HepG2 (cell line): ENCODE measurements around the gene ACTR6. TPM values are rescaled to one million over a fixed set of nuclear protein-coding genes. Genes with fewer than 3 reads are reported as not detected.

Source experiments
- EEA1 ChIP-seq: sonication (generic); formaldehyde crosslinking; IDR thresholded peaks from 2 replicates; pipeline ENCODE4 v1.5.1; 2020; ENCODE audit warnings: mild to moderate bottlenecking, missing genetic modification reagents, borderline replicate concordance
- KDM5A ChIP-seq: fragments of 200-600 bp; sonication (generic); IDR thresholded peaks from 2 replicates; pipeline ENCODE4 v1.7.0; 2018; ENCODE audit warnings: antibody characterized with exemption, mild to moderate bottlenecking, low read length, borderline replicate concordance
- MTA1 ChIP-seq: sonication (generic); formaldehyde crosslinking; IDR thresholded peaks from 2 replicates; pipeline ENCODE4 v1.4.0; 2020; ENCODE audit warnings: missing genetic modification reagents, mild to moderate bottlenecking, borderline replicate concordance
- NFE2L2 ChIP-seq: fragments of 150-350 bp; IDR thresholded peaks from 2 replicates; pipeline ENCODE4 v1.6.1; 2014; ENCODE audit warnings: low read length
- RXRA ChIP-seq: sonication (generic); formaldehyde crosslinking; IDR thresholded peaks from 2 replicates; pipeline ENCODE4 v1.5.1; 2020; ENCODE audit warnings: missing genetic modification reagents
- TEAD2 ChIP-seq: sonication (generic); formaldehyde crosslinking; IDR thresholded peaks from 2 replicates; pipeline ENCODE4 v1.9.0; 2021; ENCODE audit warnings: missing genetic modification reagents
- ZBTB38 ChIP-seq: sonication (generic); formaldehyde crosslinking; IDR thresholded peaks from 2 replicates; pipeline ENCODE4 v1.5.1; 2020; ENCODE audit warnings: mild to moderate bottlenecking, missing genetic modification reagents
- polyA plus RNA-seq, 8 experiments: library from polyadenylated mRNA; depleted of rRNA in 3 of 8; stranded (reverse) in 7 of 8; unstranded in 1 of 8; fragments of >200 nt; fragmentation: Illumina TruSeq in 4 of 8; extraction: Trizol in 4 of 8; gene quantifications; 2 replicates each; pipeline versions ENCODE4 v1.2.1 to v1.2.3, GENCODE V29; 2011 to 2016; ENCODE audit warnings: low read depth in 4 of 8, missing spikeins in 1 of 8, mixed read lengths in 1 of 8; ENCODE audit not compliant: insufficient read depth in 1 of 8
- total RNA-seq, 5 experiments: library from RNA; depleted of rRNA; stranded (reverse); fragments of >200 nt; fragmentation: Illumina TruSeq; extraction: Trizol; gene quantifications; 2 replicates each; pipeline ENCODE4 v1.2.3, GENCODE V29; 2016; ENCODE audit warnings: low read depth in 1 of 5
- TF ChIP-seq, protein P1 (sequence below): sonication (generic); formaldehyde crosslinking; IDR thresholded peaks from 2 replicates; pipeline ENCODE4 v1.4.0; 2020; ENCODE audit warnings: missing genetic modification reagents
- TF ChIP-seq, protein P2 (sequence below): sonication (generic); formaldehyde crosslinking; IDR thresholded peaks from 2 replicates; pipeline ENCODE4 v1.4.0; 2020; ENCODE audit warnings: missing genetic modification reagents
- TF ChIP-seq, protein P3 (sequence below): sonication (generic); formaldehyde crosslinking; IDR thresholded peaks from 2 replicates; pipeline ENCODE4 v1.8.1; 2023; ENCODE audit warnings: missing genetic modification reagents, inconsistent platforms, borderline replicate concordance
- TF ChIP-seq, protein P4 (sequence below): sonication (generic); formaldehyde crosslinking; IDR thresholded peaks from 2 replicates; pipeline ENCODE4 v1.8.0; 2022; ENCODE audit warnings: mild to moderate bottlenecking, missing genetic modification reagents

The ACTR6 gene
- total and polyA plus RNA-seq, 2 of the 13 experiments (the other 11 are each of a cell fraction or from before 2014, with no cell fraction given), result 12.9 to 22.4 TPM

DNA sequence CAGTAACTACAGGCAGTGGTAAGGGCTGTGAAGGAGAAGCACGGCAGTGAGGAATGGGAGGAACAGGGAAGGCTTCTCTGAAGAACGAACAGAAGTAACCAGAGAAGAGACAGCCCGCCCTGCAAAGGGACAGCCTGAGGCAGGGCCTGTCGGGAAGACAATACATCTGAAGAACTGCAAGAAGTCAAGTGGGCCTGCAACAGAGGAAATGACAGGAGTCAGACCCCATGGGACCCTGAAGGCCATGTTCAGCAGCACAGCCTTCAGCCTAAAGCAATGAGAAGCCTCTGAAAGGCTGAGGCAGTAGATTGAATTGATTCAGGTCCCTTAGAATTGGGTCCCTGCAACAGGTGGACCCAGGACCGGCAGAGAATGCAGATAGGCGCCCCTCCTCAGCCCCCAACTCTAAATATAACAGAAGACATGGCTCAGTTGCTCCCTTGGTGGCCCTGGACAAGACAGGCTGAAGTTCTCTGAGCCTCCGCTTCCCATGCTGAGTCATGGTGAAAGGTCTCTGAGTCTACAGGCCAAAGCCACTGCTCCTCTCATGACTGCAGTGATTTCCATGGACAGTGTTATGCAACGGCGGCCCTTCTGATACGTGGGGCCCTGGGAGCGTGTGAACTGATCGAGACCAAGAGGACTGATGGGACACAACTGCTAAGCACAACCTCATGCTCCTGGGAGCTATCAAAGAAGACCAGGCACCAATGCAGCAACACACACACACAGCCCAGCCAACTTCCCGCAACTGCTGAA, 10.8 kb upstream of the ACTR6 start (continued):
- no peak for TF ChIP-seq KDM5A
- TF ChIP-seq, protein P1, sequence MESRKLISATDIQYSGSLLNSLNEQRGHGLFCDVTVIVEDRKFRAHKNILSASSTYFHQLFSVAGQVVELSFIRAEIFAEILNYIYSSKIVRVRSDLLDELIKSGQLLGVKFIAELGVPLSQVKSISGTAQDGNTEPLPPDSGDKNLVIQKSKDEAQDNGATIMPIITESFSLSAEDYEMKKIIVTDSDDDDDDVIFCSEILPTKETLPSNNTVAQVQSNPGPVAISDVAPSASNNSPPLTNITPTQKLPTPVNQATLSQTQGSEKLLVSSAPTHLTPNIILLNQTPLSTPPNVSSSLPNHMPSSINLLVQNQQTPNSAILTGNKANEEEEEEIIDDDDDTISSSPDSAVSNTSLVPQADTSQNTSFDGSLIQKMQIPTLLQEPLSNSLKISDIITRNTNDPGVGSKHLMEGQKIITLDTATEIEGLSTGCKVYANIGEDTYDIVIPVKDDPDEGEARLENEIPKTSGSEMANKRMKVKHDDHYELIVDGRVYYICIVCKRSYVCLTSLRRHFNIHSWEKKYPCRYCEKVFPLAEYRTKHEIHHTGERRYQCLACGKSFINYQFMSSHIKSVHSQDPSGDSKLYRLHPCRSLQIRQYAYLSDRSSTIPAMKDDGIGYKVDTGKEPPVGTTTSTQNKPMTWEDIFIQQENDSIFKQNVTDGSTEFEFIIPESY, result peak; percentile 82
- no peak for TF ChIP-seq MTA1
- no peak for TF ChIP-seq EEA1 (CRISPR knock-in tag)
- TF ChIP-seq, protein P2, sequence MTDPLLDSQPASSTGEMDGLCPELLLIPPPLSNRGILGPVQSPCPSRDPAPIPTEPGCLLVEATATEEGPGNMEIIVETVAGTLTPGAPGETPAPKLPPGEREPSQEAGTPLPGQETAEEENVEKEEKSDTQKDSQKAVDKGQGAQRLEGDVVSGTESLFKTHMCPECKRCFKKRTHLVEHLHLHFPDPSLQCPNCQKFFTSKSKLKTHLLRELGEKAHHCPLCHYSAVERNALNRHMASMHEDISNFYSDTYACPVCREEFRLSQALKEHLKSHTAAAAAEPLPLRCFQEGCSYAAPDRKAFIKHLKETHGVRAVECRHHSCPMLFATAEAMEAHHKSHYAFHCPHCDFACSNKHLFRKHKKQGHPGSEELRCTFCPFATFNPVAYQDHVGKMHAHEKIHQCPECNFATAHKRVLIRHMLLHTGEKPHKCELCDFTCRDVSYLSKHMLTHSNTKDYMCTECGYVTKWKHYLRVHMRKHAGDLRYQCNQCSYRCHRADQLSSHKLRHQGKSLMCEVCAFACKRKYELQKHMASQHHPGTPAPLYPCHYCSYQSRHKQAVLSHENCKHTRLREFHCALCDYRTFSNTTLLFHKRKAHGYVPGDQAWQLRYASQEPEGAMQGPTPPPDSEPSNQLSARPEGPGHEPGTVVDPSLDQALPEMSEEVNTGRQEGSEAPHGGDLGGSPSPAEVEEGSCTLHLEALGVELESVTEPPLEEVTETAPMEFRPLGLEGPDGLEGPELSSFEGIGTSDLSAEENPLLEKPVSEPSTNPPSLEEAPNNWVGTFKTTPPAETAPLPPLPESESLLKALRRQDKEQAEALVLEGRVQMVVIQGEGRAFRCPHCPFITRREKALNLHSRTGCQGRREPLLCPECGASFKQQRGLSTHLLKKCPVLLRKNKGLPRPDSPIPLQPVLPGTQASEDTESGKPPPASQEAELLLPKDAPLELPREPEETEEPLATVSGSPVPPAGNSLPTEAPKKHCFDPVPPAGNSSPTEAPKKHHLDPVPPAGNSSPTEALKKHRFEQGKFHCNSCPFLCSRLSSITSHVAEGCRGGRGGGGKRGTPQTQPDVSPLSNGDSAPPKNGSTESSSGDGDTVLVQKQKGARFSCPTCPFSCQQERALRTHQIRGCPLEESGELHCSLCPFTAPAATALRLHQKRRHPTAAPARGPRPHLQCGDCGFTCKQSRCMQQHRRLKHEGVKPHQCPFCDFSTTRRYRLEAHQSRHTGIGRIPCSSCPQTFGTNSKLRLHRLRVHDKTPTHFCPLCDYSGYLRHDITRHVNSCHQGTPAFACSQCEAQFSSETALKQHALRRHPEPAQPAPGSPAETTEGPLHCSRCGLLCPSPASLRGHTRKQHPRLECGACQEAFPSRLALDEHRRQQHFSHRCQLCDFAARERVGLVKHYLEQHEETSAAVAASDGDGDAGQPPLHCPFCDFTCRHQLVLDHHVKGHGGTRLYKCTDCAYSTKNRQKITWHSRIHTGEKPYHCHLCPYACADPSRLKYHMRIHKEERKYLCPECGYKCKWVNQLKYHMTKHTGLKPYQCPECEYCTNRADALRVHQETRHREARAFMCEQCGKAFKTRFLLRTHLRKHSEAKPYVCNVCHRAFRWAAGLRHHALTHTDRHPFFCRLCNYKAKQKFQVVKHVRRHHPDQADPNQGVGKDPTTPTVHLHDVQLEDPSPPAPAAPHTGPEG (CRISPR knock-in tag), result no peak
- TF ChIP-seq, protein P3, sequence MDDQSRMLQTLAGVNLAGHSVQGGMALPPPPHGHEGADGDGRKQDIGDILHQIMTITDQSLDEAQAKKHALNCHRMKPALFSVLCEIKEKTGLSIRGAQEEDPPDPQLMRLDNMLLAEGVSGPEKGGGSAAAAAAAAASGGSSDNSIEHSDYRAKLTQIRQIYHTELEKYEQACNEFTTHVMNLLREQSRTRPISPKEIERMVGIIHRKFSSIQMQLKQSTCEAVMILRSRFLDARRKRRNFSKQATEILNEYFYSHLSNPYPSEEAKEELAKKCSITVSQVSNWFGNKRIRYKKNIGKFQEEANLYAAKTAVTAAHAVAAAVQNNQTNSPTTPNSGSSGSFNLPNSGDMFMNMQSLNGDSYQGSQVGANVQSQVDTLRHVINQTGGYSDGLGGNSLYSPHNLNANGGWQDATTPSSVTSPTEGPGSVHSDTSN, result no peak
- TF ChIP-seq NFE2L2, result peak; percentile 64
- TF ChIP-seq TEAD2 (CRISPR knock-in tag), result no peak
- peak; percentile 48; the same call in 1 of the 2 replicates for TF ChIP-seq ZBTB38 (CRISPR knock-in tag)
- 0 out of 2 replicates have a peak, but pooled peaks have one; percentile 21 for TF ChIP-seq RXRA
- TF ChIP-seq, protein P4, sequence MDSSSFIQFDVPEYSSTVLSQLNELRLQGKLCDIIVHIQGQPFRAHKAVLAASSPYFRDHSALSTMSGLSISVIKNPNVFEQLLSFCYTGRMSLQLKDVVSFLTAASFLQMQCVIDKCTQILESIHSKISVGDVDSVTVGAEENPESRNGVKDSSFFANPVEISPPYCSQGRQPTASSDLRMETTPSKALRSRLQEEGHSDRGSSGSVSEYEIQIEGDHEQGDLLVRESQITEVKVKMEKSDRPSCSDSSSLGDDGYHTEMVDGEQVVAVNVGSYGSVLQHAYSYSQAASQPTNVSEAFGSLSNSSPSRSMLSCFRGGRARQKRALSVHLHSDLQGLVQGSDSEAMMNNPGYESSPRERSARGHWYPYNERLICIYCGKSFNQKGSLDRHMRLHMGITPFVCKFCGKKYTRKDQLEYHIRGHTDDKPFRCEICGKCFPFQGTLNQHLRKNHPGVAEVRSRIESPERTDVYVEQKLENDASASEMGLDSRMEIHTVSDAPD (CRISPR knock-in tag), result no peak
